ENCODE data around the gene SMAD4.

Gene SMAD4

DNA sequence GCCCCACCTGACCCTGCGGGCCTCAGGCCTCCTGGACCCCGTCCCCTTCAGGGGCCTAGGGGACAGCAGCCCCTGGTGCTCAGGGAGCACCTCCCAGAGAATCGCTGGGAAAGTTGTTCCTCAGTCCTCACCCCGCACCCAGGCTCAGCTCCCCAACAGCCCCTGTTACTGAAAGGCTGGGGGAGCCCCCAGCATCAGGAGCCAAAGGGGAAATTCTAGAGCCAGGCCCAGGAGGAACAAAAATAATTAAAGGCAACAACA is 91.5 kb downstream of the SMAD4 start:
- DNase-seq (ENCODE audit: low read depth), result no peak
- H3K4me3 ChIP-seq (ENCODE audit: low read depth, low read length), result no peak overlapping the region
- TF ChIP-seq, protein P1, sequence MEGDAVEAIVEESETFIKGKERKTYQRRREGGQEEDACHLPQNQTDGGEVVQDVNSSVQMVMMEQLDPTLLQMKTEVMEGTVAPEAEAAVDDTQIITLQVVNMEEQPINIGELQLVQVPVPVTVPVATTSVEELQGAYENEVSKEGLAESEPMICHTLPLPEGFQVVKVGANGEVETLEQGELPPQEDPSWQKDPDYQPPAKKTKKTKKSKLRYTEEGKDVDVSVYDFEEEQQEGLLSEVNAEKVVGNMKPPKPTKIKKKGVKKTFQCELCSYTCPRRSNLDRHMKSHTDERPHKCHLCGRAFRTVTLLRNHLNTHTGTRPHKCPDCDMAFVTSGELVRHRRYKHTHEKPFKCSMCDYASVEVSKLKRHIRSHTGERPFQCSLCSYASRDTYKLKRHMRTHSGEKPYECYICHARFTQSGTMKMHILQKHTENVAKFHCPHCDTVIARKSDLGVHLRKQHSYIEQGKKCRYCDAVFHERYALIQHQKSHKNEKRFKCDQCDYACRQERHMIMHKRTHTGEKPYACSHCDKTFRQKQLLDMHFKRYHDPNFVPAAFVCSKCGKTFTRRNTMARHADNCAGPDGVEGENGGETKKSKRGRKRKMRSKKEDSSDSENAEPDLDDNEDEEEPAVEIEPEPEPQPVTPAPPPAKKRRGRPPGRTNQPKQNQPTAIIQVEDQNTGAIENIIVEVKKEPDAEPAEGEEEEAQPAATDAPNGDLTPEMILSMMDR (IDR thresholded peaks at IDR 0.05; ENCODE audit: insufficient read depth, low read depth, low read length, missing control alignments), result no peak

DNA sequence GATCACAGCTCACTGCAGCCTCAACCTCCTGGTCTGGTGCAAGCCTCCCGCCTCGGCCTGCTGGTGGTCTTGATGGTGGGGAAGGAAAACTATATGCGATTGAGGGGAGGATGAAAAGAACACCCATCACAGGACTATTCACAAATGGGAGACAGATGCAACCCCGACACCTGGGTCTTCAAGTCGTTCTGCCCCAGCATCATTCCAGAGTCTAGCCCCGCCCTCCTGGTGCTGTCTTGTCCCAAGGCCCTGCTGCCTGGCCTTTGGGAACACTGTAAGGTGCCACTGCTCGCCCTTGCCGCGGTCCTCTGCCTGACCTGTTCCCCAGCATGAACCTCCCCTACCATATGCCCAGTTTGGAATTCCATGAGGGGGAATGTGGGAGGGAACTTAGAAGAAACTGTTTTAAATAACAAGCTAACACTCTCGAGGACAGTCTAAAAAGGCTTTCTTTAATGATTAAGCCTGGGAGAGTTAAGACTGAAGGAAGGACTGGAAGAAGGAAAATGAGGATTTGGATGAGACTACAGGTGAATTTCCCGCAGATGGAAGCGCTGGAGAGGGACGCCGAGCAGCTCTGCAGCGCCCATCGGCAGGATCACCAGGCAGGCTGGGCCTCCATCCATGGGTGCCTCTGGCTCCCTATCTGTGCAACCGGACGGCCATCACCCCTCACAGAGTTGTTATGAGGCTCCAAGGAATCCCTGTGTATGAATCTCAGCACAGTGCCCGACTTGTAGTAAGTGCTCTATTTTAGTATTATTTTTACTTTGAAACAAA is 92.4 kb downstream of the SMAD4 start:
- TF ChIP-seq, protein P1 (IDR thresholded peaks at IDR 0.05; ENCODE audit: insufficient read depth, low read depth, low read length, missing control alignments), result no peak
- H3K4me3 ChIP-seq (ENCODE audit: low read depth, low read length), result no peak overlapping the region
- no peak for DNase-seq (ENCODE audit: low read depth)

DNA sequence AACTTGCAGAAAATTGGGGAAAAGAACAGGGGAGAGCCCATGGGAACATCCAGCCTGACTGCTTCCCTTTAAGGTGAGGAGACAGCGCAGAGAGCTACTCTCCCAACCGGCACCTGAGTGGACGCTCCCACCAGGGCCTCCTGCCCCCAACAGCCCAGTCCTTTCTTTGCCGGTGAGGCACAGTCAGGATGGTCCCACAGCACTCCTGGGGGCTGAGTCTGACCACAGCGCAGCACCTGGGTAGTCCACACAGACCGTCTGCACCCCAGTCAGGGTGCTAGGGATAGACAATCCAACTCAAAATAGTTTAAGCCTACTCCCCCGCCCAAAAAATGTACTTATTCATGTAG is 93.0 kb downstream of the SMAD4 start:
- H3K4me3 ChIP-seq (ENCODE audit: low read depth, low read length), result no peak overlapping the region
- TF ChIP-seq, protein P1 (IDR thresholded peaks at IDR 0.05; ENCODE audit: insufficient read depth, low read depth, low read length, missing control alignments), result no peak
- no peak for DNase-seq (ENCODE audit: low read depth)

DNA sequence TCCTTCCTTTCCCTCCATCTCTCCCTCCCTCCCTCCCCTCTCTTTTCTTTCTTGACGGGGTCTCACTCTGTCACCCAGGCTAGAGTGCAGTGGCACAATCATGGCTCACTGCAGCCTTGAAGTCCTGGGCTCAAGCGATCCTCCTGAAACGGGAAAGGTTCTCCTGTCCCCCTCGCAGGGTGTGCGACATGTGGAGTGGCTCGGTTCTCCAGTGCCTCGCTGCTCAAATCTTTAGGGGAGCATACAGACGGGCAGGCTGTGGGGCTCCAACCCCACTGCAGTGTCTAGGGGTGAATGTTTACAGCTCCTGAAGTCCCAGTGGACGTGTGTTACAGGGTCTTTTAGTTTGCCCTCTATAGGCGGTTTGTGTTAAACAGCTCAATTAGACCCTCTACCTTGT is 93.5 kb downstream of the SMAD4 start:
- TF ChIP-seq, protein P1 (IDR thresholded peaks at IDR 0.05; ENCODE audit: insufficient read depth, low read depth, low read length, missing control alignments), result no peak
- no peak overlapping the region for H3K4me3 ChIP-seq (ENCODE audit: low read depth, low read length)
- no peak for DNase-seq (ENCODE audit: low read depth)

DNA sequence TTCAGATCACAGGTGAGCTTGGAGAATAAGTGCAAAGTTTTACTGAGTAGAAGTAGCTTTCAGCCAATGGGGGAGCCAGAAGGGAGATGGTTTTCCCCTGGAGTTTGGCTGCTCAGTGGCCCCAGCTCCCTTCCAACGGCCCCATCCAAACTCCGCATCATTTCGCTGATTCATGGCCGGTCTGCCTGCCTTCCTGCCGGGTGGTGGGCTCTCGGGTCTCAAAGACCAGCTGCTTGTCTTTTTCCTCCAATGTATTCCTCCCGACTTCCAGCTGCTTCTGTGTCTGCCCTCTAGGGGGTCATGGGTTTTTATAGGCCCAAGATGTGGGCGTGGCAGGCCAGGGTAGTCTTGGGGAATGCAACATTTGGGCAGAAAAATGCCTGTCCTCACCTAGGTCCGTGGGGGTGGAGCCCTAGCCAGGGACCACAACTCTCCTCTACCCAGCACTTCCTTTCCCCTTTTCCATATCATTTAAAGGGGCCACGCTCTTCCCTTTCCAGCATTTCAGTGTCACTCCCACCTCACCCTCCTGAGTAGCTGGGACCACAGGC is 94.0 kb downstream of the SMAD4 start:
- no peak for DNase-seq (ENCODE audit: low read depth)
- TF ChIP-seq, protein P1 (IDR thresholded peaks at IDR 0.05; ENCODE audit: insufficient read depth, low read depth, low read length, missing control alignments), result no peak
- no peak overlapping the region for H3K4me3 ChIP-seq (ENCODE audit: low read depth, low read length)

DNA sequence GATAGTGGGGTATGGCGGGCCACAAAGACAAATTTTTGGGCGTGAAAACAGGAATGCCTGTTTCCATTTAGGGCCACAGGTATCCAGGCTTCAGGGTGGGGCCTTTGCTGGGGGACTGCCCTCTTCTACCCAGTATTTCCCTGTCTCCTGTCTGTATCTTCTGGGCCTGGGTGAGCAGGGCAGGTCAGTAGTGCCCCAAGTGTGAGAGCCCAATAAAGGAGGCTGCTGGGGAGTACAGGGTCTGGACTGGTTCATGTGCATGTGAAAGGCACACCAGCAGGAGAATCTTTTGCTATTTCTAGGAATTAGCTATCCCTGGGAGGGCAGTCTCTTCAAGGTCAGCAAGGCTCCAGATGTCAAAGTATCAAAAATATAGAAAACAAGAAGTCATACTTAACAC is 96.0 kb downstream of the SMAD4 start:
- TF ChIP-seq, protein P1 (IDR thresholded peaks at IDR 0.05; ENCODE audit: insufficient read depth, low read depth, low read length, missing control alignments), result no peak
- H3K4me3 ChIP-seq (ENCODE audit: low read depth, low read length), result no peak overlapping the region
- no peak for DNase-seq (ENCODE audit: low read depth)

DNA sequence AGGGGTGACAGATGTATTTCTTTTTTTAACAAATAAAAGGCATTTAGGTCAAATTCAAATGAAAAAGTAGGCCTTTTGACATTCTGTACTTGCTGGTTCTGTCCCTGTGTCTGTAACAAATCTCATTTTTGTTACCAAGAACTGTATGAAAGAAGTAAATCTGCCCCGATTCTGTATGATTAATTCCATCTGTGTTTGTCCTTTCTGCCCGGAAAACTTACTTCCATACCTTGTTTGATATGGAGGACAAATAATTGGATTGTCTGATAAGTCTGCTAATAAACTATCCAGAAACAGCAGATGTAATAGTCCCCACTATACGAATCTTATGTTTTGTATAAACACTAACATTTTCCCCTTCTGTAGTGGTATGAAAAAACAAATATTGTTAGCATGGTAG is 97.7 kb downstream of the SMAD4 start:
- TF ChIP-seq, protein P1 (IDR thresholded peaks at IDR 0.05; ENCODE audit: insufficient read depth, low read depth, low read length, missing control alignments), result no peak
- no peak for DNase-seq (ENCODE audit: low read depth)
- H3K4me3 ChIP-seq (ENCODE audit: low read depth, low read length), result no peak overlapping the region

All from GM12865 (cell line).